IgD-negative memory B cell (primary cell): ENCODE results near the gene CFAP251. TPM values are rescaled to one million over a fixed set of nuclear protein-coding genes. Genes with fewer than 3 reads are reported as not detected.
"Not testable (repeated sequence)": the region's sequence is repeated elsewhere in the genome, so short reads cannot be mapped to it uniquely, and the experiment has no call there.

Experiments
- H3K27ac Mint-ChIP-seq, 3 donors: one replicate each; pipeline ENCODE4 v1.8.0; 2020 to 2022; ENCODE audit warnings: mild to moderate bottlenecking in 3 of 3, mixed read lengths in 3 of 3, moderate library complexity in 1 of 3
- H3K27me3 Mint-ChIP-seq: one replicate; pipeline ENCODE4 v1.8.0; 2021; ENCODE audit warnings: mixed read lengths
- H3K36me3 Mint-ChIP-seq: one replicate; pipeline ENCODE4 v1.8.0; 2020; ENCODE audit warnings: mild to moderate bottlenecking, mixed read lengths
- H3K4me1 Mint-ChIP-seq, 3 donors: one replicate each; pipeline ENCODE4 v1.8.0; 2020 to 2022; ENCODE audit warnings: mixed read lengths in 3 of 3, mild to moderate bottlenecking in 1 of 3
- H3K4me3 Mint-ChIP-seq, 4 donors: one replicate each; pipeline ENCODE4 v1.8.0; 2020 to 2022; ENCODE audit warnings: mild to moderate bottlenecking in 4 of 4, mixed read lengths in 4 of 4, moderate library complexity in 3 of 4
- H3K9me3 Mint-ChIP-seq, 3 donors: one replicate each; pipeline ENCODE4 v1.8.0; 2020 to 2021; ENCODE audit warnings: mixed read lengths in 3 of 3, mild to moderate bottlenecking in 1 of 3
- polyA plus RNA-seq: library from polyadenylated mRNA; unstranded; fragments of 300-500 nt; fragmentation: Illumina TruSeq; gene quantifications from one replicate; pipeline ENCODE4 v1.2.3, GENCODE V29; 2021

CFAP251 gene
- polyA plus RNA-seq, 1 donor from 2014 or later = not detected

- H3K36me3 Mint-ChIP-seq, H3K9me3 Mint-ChIP-seq, H3K4me3 Mint-ChIP-seq, H3K27ac Mint-ChIP-seq, H3K27me3 Mint-ChIP-seq: not testable (repeated sequence)
- H3K4me1 Mint-ChIP-seq = peaks cover 12 to 24% (median 16%) of the 10 kb centered on the region in 3 donors
These were observed 70.1 kb downstream of the CFAP251 start for GRCh38 chr12:121988519-121988918.

- peak overlapping the region in 1 of 4 donors; percentile 39 for H3K4me3 Mint-ChIP-seq
- no peaks in the 10 kb centered on the region for H3K36me3 Mint-ChIP-seq
- H3K27ac Mint-ChIP-seq = peak overlapping the region in 1 of 3 donors; percentile 39
- peaks cover 12 to 18% (median 15%) of the 10 kb centered on the region in 3 donors for H3K4me1 Mint-ChIP-seq
- no peaks in the 10 kb centered on the region for H3K9me3 Mint-ChIP-seq
- no peaks in the 10 kb centered on the region for H3K27me3 Mint-ChIP-seq
These were observed 71.1 kb downstream of the CFAP251 start for GRCh38 chr12:121989276-121990113.

GRCh38 chr12:121990114-121990647 is 71.8 kb downstream of the CFAP251 start:
- Mint-ChIP-seq H3K27me3 (no peaks in the 10 kb centered on the region), H3K27ac (peak overlapping the region in 1 of 3 donors; percentile 46), H3K4me3 (no peak overlapping the region), H3K36me3 (no peaks in the 10 kb centered on the region), H3K4me1 (peaks cover 12 to 15% (median 14%) of the 10 kb centered on the region in 3 donors), H3K9me3 (no peaks in the 10 kb centered on the region)

GRCh38 chr12:121990692-121991603 is 72.6 kb downstream of the CFAP251 start:
- H3K36me3 Mint-ChIP-seq = no peaks in the 10 kb centered on the region

GRCh38 chr12:121992059-121992879 is 73.9 kb downstream of the CFAP251 start:
- H3K27me3 Mint-ChIP-seq = no peaks in the 10 kb centered on the region
- H3K27ac Mint-ChIP-seq = peak overlapping the region in 1 of 3 donors; percentile 53
- H3K4me3 Mint-ChIP-seq = peak overlapping the region in 3 of 4 donors; percentile 44 to 88 (median 76)

More at GRCh38 chr12:121990692-121991603, 72.6 kb downstream of the CFAP251 start:
- Mint-ChIP-seq H3K27me3 (no peaks in the 10 kb centered on the region), H3K4me1 (peaks cover 12 to 15% (median 14%) of the 10 kb centered on the region in 3 donors), H3K4me3 (peak overlapping the region in 1 of 4 donors; percentile 88), H3K9me3 (no peaks in the 10 kb centered on the region), H3K27ac (no peak overlapping the region)

GRCh38 chr12:121996050-121996944 is 77.9 kb downstream of the CFAP251 start:
- Mint-ChIP-seq H3K4me1 (peaks cover 9 to 18% (median 12%) of the 10 kb centered on the region in 3 donors), H3K9me3 (peaks cover 0 to 5% (median 0%) of the 10 kb centered on the region in 3 donors), H3K27me3 (no peaks in the 10 kb centered on the region), H3K4me3 (no peak overlapping the region), H3K27ac (no peak overlapping the region), H3K36me3 (no peaks in the 10 kb centered on the region)

More at GRCh38 chr12:121992059-121992879, 73.9 kb downstream of the CFAP251 start:
- H3K36me3 Mint-ChIP-seq = no peaks in the 10 kb centered on the region
- H3K9me3 Mint-ChIP-seq = no peaks in the 10 kb centered on the region
- peaks cover 15 to 20% (median 19%) of the 10 kb centered on the region in 3 donors for H3K4me1 Mint-ChIP-seq

GRCh38 chr12:121996945-121997612 is 78.7 kb downstream of the CFAP251 start:
- Mint-ChIP-seq H3K27me3 (no peaks in the 10 kb centered on the region), H3K9me3 (peaks cover 0 to 5% (median 0%) of the 10 kb centered on the region in 3 donors), H3K27ac (no peak overlapping the region), H3K4me3 (no peak overlapping the region), H3K4me1 (peaks cover 8 to 16% (median 14%) of the 10 kb centered on the region in 3 donors), H3K36me3 (no peaks in the 10 kb centered on the region)

- no peak overlapping the region for H3K27ac Mint-ChIP-seq
- peaks cover 0 to 5% (median 0%) of the 10 kb centered on the region in 3 donors for H3K9me3 Mint-ChIP-seq
- H3K36me3 Mint-ChIP-seq = peaks cover 1% of the 10 kb centered on the region
- H3K4me3 Mint-ChIP-seq = no peak overlapping the region
- peaks cover 4% of the 10 kb centered on the region for H3K27me3 Mint-ChIP-seq
- peaks cover 34 to 41% (median 34%) of the 10 kb centered on the region in 3 donors for H3K4me1 Mint-ChIP-seq
These were observed 83.2 kb downstream of the CFAP251 start for GRCh38 chr12:122001466-122002209.

- peaks cover 0 to 4% (median 0%) of the 10 kb centered on the region in 3 donors for H3K9me3 Mint-ChIP-seq
- H3K4me1 Mint-ChIP-seq = peaks cover 41 to 48% (median 41%) of the 10 kb centered on the region in 3 donors
- H3K4me3 Mint-ChIP-seq = peak overlapping the region; percentile 21 to 59 (median 50)
- peaks cover 1% of the 10 kb centered on the region for H3K36me3 Mint-ChIP-seq
- H3K27me3 Mint-ChIP-seq = peaks cover 8% of the 10 kb centered on the region
- H3K27ac Mint-ChIP-seq = peak overlapping the region; percentile 76 to 86 (median 78)
These were observed 85.5 kb downstream of the CFAP251 start for GRCh38 chr12:122003651-122004611.

- Mint-ChIP-seq H3K4me3 (peak overlapping the region; percentile 49 to 65 (median 54)), H3K27me3 (peaks cover 10% of the 10 kb centered on the region), H3K36me3 (peaks cover 1% of the 10 kb centered on the region), H3K4me1 (peaks cover 41 to 50% (median 46%) of the 10 kb centered on the region in 3 donors), H3K27ac (peak overlapping the region in 2 of 3 donors; percentile 76 to 86), H3K9me3 (peaks cover 0 to 1% (median 0%) of the 10 kb centered on the region in 3 donors)
These were observed 86.3 kb downstream of the CFAP251 start for GRCh38 chr12:122004633-122005071.

GRCh38 chr12:122005252-122005776 is 86.9 kb downstream of the CFAP251 start:
- peak overlapping the region in 2 of 3 donors; percentile 76 to 86 for H3K27ac Mint-ChIP-seq
- no peaks in the 10 kb centered on the region for H3K9me3 Mint-ChIP-seq
- peaks cover 41 to 50% (median 46%) of the 10 kb centered on the region in 3 donors for H3K4me1 Mint-ChIP-seq
- peaks cover 1% of the 10 kb centered on the region for H3K36me3 Mint-ChIP-seq
- H3K4me3 Mint-ChIP-seq = peak overlapping the region in 3 of 4 donors; percentile 30 to 72 (median 59)
- H3K27me3 Mint-ChIP-seq = peaks cover 10% of the 10 kb centered on the region
